A549 (cell line): ENCODE measurements around the gene MED12L. TPM values are rescaled to one million over a fixed set of nuclear protein-coding genes. Genes with fewer than 3 reads are reported as not detected.

Experiments used
- ATAC-seq, 2 experiments: fragments of 200-7000 bp in 1 of 2; fragments of >200 bp in 1 of 2; cut with Nextera tagmentation in 1 of 2; cut with Tn5 transposase in 1 of 2; 3 replicates each; pipeline versions ENCODE4 v1.8.0 to v1.9.1; 2018 to 2020; ENCODE audit warnings: mild to moderate bottlenecking in 1 of 2, moderate library complexity in 1 of 2
- CTCF ChIA-PET: fragments of 300-600 bp; sonication (Branson Sonifier 250); formaldehyde crosslinking; extraction: SDS; loops from one replicate; lab custom pipeline; 2021; ENCODE audit warnings: antibody characterized with exemption, inconsistent platforms; lab: Yijun Ruan, JAX
- POLR2A ChIA-PET: fragments of 350-600 bp; formaldehyde crosslinking; extraction: SDS; loops from one replicate; lab custom pipeline; 2021; ENCODE audit warnings: antibody characterized with exemption, inconsistent platforms; lab: Yijun Ruan, JAX
- DNase-seq, 2 experiments: peaks; one replicate each; pipeline versions ENCODE4 v3.0.0 to v3.0.0-alpha.2; 2011 to 2016; ENCODE audit warnings: low read depth in 1 of 2, low spot score in 1 of 2
- FAIRE-seq: peaks from 2 replicates; lab custom pipeline; 2011; peaks lifted over from hg19 to GRCh38; lab: Jason Lieb, UNC
- H3K27ac ChIP-seq, 2 experiments: fragments of >200 bp; sonication (Bioruptor Twin); formaldehyde crosslinking; 3 replicates each; pipeline ENCODE4 v1.5.1; 2016 to 2017
- H3K4me1 ChIP-seq: fragments of >200 bp; sonication (Bioruptor Twin); formaldehyde crosslinking; 3 replicates; pipeline ENCODE4 v1.6.1; 2016
- H3K4me2 ChIP-seq: fragments of >200 bp; sonication (Bioruptor Twin); formaldehyde crosslinking; 3 replicates; pipeline ENCODE4 v1.6.1; 2016
- H3K4me3 ChIP-seq: fragments of >200 bp; sonication (Bioruptor Twin); formaldehyde crosslinking; 3 replicates; pipeline ENCODE4 v1.5.1; 2016
- H3K9me3 ChIP-seq: fragments of >200 bp; sonication (Bioruptor Twin); formaldehyde crosslinking; 3 replicates; pipeline ENCODE4 v1.6.1; 2016
- EHF ChIP-seq: fragments of 250-450 bp; sonication (Bioruptor Pico); IDR thresholded peaks from 2 replicates; pipeline ENCODE4 v1.5.0; 2020; ENCODE audit warnings: mild to moderate bottlenecking
- EHMT2 ChIP-seq: fragments of 200-600 bp; sonication (generic); IDR thresholded peaks from 2 replicates; pipeline ENCODE4 v1.6.1; 2016; ENCODE audit warnings: antibody characterized with exemption, low read depth, mild to moderate bottlenecking, moderate library complexity
- FOXS1 ChIP-seq: fragments of 250-450 bp; sonication (Bioruptor Pico); IDR thresholded peaks from 2 replicates; pipeline ENCODE4 v1.5.0; 2020; ENCODE audit warnings: mild to moderate bottlenecking, moderate library complexity
- HDAC2 ChIP-seq: fragments of 200-600 bp; sonication (generic); IDR thresholded peaks from 2 replicates; pipeline ENCODE4 v1.6.1; 2016
- HEYL ChIP-seq: fragments of 250-450 bp; sonication (Bioruptor Pico); IDR thresholded peaks from 2 replicates; pipeline ENCODE4 v1.8.0; 2021; ENCODE audit warnings: mild to moderate bottlenecking, moderate library complexity
- KDM1A ChIP-seq: fragments of 200-600 bp; sonication (generic); IDR thresholded peaks from 2 replicates; pipeline ENCODE4 v1.6.1; 2016; ENCODE audit warnings: low read depth, mild to moderate bottlenecking
- KDM5A ChIP-seq: fragments of 200-600 bp; sonication (generic); IDR thresholded peaks from 2 replicates; pipeline ENCODE4 v1.6.1; 2016; ENCODE audit warnings: antibody characterized with exemption, mild to moderate bottlenecking
- MAFK ChIP-seq: fragments of 450-650 bp; IDR thresholded peaks from 2 replicates; pipeline ENCODE4 v1.6.1; 2014; ENCODE audit not compliant: partially characterized antibody
- MYC ChIP-seq: IDR thresholded peaks from 2 replicates; pipeline ENCODE4 v1.6.1; 2012; ENCODE audit warnings: mild to moderate bottlenecking, inconsistent platforms, low read length, improper control_type of control experiment, borderline replicate concordance
- NPAS2 ChIP-seq: fragments of 250-450 bp; sonication (Bioruptor Pico); IDR thresholded peaks from 2 replicates; pipeline ENCODE4 v1.8.0; 2022; ENCODE audit warnings: mild to moderate bottlenecking, moderate library complexity, borderline replicate concordance
- PBX3 ChIP-seq: IDR thresholded peaks from 2 replicates; pipeline ENCODE4 v1.6.1; 2012
- POLR2AphosphoS2 ChIP-seq: conservative IDR thresholded peaks from 2 replicates; pipeline ENCODE4 v1.6.1; 2012; ENCODE audit warnings: low read length, improper control_type of control experiment, inconsistent platforms
- RARB ChIP-seq: fragments of 250-450 bp; sonication (Bioruptor Pico); IDR thresholded peaks from 2 replicates; pipeline ENCODE4 v1.8.0; 2021; ENCODE audit warnings: mild to moderate bottlenecking, moderate library complexity
- REST ChIP-seq: fragments of 200-600 bp; sonication (generic); IDR thresholded peaks from 2 replicates; pipeline ENCODE4 v1.6.1; 2016; ENCODE audit warnings: antibody characterized with exemption, mild to moderate bottlenecking, moderate library complexity
- RNF2 ChIP-seq: fragments of 200-600 bp; sonication (generic); IDR thresholded peaks from 2 replicates; pipeline ENCODE4 v1.6.1; 2016; ENCODE audit warnings: low read depth, mild to moderate bottlenecking, antibody characterized with exemption, moderate library complexity, borderline replicate concordance
- TP53 ChIP-seq: fragments of 250-450 bp; sonication (Bioruptor Pico); IDR thresholded peaks from 2 replicates; pipeline ENCODE4 v1.5.0; 2021; ENCODE audit warnings: mild to moderate bottlenecking, moderate library complexity
- ZFP36 ChIP-seq: fragments of 450-650 bp; IDR thresholded peaks from 2 replicates; pipeline ENCODE4 v1.6.1; 2014; ENCODE audit warnings: borderline replicate concordance; ENCODE audit not compliant: partially characterized antibody
- ZNF302 ChIP-seq: fragments of 250-450 bp; sonication (Bioruptor Pico); IDR thresholded peaks from 2 replicates; pipeline ENCODE4 v1.9.0; 2021; ENCODE audit warnings: inconsistent platforms, mild to moderate bottlenecking, moderate library complexity
- WGBS: methylation state at CpG from one replicate; pipeline ENCODE4 v1.1.6; 2017; ENCODE audit errors: missing lambda C conversion rate; 5-methylcytosine and 5-hydroxymethylcytosine counted together
- polyA plus RNA-seq, 4 experiments: library from polyadenylated mRNA; depleted of rRNA in 3 of 4; stranded (reverse); fragments of >200 nt; fragmentation: RNase III in 1 of 4; extraction: RNeasy Plus Mini Kit Qiagen cat#74134 plus additional on column Dnase treatment in 1 of 4; gene quantifications; 2 replicates in 3 of 4; 3 replicates in 1 of 4; pipeline ENCODE4 v1.2.3, GENCODE V29; 2011 to 2017
- TF ChIP-seq, protein P1 (sequence below): fragments of 250-450 bp; sonication (Bioruptor Pico); IDR thresholded peaks from 2 replicates; pipeline ENCODE4 v1.5.0; 2020; ENCODE audit warnings: low read depth, mild to moderate bottlenecking, moderate library complexity

The MED12L gene
- polyA plus RNA-seq, 2 of the 4 experiments (the other 2 are of a cell fraction), result 0.32 to 0.63 TPM

GRCh38 chr3:151204530-151205402 is 119.3 kb downstream of the MED12L start:
- Histone ChIP-seq H3K27ac (no peak overlapping the region), H3K4me2 (no peak overlapping the region), H3K9me3 (no peaks in the 10 kb centered on the region), H3K4me3 (no peak overlapping the region), H3K4me1 (no peaks in the 10 kb centered on the region)
- ChIA-PET CTCF (no interaction called here), POLR2A (no interaction called here)
- FAIRE-seq (no peak), DNase-seq (no peak), ATAC-seq (no peak)
- TF ChIP-seq, protein P1, sequence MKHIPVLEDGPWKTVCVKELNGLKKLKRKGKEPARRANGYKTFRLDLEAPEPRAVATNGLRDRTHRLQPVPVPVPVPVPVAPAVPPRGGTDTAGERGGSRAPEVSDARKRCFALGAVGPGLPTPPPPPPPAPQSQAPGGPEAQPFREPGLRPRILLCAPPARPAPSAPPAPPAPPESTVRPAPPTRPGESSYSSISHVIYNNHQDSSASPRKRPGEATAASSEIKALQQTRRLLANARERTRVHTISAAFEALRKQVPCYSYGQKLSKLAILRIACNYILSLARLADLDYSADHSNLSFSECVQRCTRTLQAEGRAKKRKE, result no peak
- TF ChIP-seq NPAS2, result no peak
- no peak for TF ChIP-seq KDM1A
- TF ChIP-seq POLR2AphosphoS2, result no peak
- no peak for TF ChIP-seq FOXS1 (CRISPR knock-in tag)
- no peak for TF ChIP-seq ZFP36
- no peak for TF ChIP-seq RNF2
- 73% methylated on average over 3 of the region's 3 CpGs for WGBS

GRCh38 chr3:151205482-151205881 is 120.0 kb downstream of the MED12L start:
- H3K27ac ChIP-seq, result no peak overlapping the region
- H3K4me2 ChIP-seq, result no peak overlapping the region
- no peaks in the 10 kb centered on the region; the same call in 2 of the 3 replicates for H3K4me1 ChIP-seq
- no peak for TF ChIP-seq HEYL (CRISPR knock-in tag)
- TF ChIP-seq MAFK, result no peak
- TF ChIP-seq RARB (CRISPR knock-in tag), result no peak
- TF ChIP-seq EHMT2, result no peak
- no peak for TF ChIP-seq NPAS2
- TF ChIP-seq MYC, result no peak
- TF ChIP-seq KDM5A, result no peak
- no peak for TF ChIP-seq REST
- TF ChIP-seq ZNF302 (CRISPR knock-in tag), result no peak
- no peak for TF ChIP-seq PBX3
- FAIRE-seq (no peak), DNase-seq (no peak), ATAC-seq (no peak)
- WGBS, result 90% methylated on average over 6 of the region's 6 CpGs
- ChIA-PET POLR2A (no interaction called here), CTCF (interaction anchor here (0.7 kb wide), 1 partner anchor 23 kb away, joined by 3 read pairs; no protein-coding TSS in a partner anchor)
- H3K9me3 ChIP-seq, result no peaks in the 10 kb centered on the region
- no peak overlapping the region for H3K4me3 ChIP-seq

DNA sequence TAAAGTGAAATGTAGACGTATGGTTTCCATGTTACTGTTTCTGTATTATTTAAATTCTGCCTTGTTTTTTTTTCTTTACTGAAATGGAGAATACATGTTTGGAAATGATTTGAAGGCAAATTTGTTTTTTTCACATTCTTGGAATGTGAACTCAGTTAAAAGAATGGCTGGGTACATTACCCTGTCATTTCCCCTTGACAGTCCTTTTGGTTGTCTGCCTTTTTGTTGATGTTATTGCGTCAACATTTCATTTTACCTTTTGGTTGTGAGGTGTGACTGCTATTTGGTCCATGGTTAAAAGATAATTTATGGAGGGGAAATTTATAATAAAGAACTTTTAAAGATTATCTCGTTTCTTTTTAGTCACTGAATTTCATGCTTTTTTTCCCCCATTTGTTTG is 120.7 kb downstream of the MED12L start:
- no peak for ATAC-seq
- CTCF ChIA-PET, result interaction anchor here (0.6 to 0.7 kb wide), 2 partner anchors 11 to 22 kb away, joined by 3 read pairs; no protein-coding TSS in a partner anchor
- WGBS, result 67% methylated on average over 3 of the region's 3 CpGs

More for the DNA sequence above, 120.7 kb downstream of the MED12L start:
- H3K27ac ChIP-seq, result no peak overlapping the region
- DNase-seq (no peak), FAIRE-seq (no peak)
- no peaks in the 10 kb centered on the region for H3K9me3 ChIP-seq
- no peak overlapping the region for H3K4me2 ChIP-seq
- TF ChIP-seq EHF (CRISPR knock-in tag) (no peak), HDAC2 (no peak), FOXS1 (CRISPR knock-in tag) (no peak), TP53 (CRISPR knock-in tag) (no peak)
- POLR2A ChIA-PET, result no interaction called here
- no peak overlapping the region for H3K4me3 ChIP-seq
- H3K4me1 ChIP-seq, result peaks cover 4% of the 10 kb centered on the region; the same call in 1 of the 3 replicates
